A673 (cell line): ENCODE data around the gene CCDC181. TPM values are rescaled to one million over a fixed set of nuclear protein-coding genes. Genes with fewer than 3 reads are reported as not detected.

Source experiments
- BruUV-seq: library from RNA; stranded (reverse); fragments of 400-500 nt; replicated peaks from 2 replicates; lab custom pipeline; 2021; lab: Mats Ljungman, UMichigan
- CTCF ChIA-PET: fragments of 300-600 bp; sonication (Branson Sonifier 250); formaldehyde crosslinking; loops from one replicate; lab custom pipeline; 2022; ENCODE audit warnings: antibody characterized with exemption; lab: Charles Lee
- POLR2A ChIA-PET: fragments of 300-600 bp; sonication (Branson Sonifier 250); formaldehyde crosslinking; loops from one replicate; lab custom pipeline; 2022; ENCODE audit warnings: antibody characterized with exemption; ENCODE audit not compliant: low non-redundant PET; lab: Charles Lee
- DNase-seq: peaks from one replicate; pipeline ENCODE4 v3.0.0-alpha.2; 2015; ENCODE audit warnings: low spot score
- H3K27ac ChIP-seq: fragments of 200-600 bp; sonication (generic); 2 replicates; pipeline ENCODE4 v1.5.1; 2016; ENCODE audit warnings: mixed run types, low read depth, mild to moderate bottlenecking, mixed read lengths, antibody characterized with exemption, low read length; ENCODE audit not compliant: poor library complexity, severe bottlenecking
- H3K27me3 ChIP-seq: fragments of 200-600 bp; sonication (generic); replicated peaks from 2 replicates; pipeline ENCODE4 v1.6.1; 2017; ENCODE audit warnings: mixed run types, low read depth, mild to moderate bottlenecking, mixed read lengths, antibody characterized with exemption, low read length; ENCODE audit not compliant: insufficient read depth, poor library complexity
- H3K36me3 ChIP-seq: fragments of 200-600 bp; sonication (generic); 2 replicates; pipeline ENCODE4 v1.6.1; 2016; ENCODE audit warnings: mixed run types, mild to moderate bottlenecking, mixed read lengths, antibody characterized with exemption, low read length; ENCODE audit not compliant: insufficient read depth, poor library complexity, severe bottlenecking
- H3K4me1 ChIP-seq: fragments of 200-600 bp; sonication (generic); 2 replicates; pipeline ENCODE4 v1.6.1; 2017; ENCODE audit warnings: mixed run types, mild to moderate bottlenecking, mixed read lengths, antibody characterized with exemption, low read length; ENCODE audit not compliant: insufficient read depth, poor library complexity, severe bottlenecking
- H3K4me3 ChIP-seq: fragments of 200-600 bp; sonication (generic); 2 replicates; pipeline ENCODE4 v1.5.1; 2016; ENCODE audit warnings: low read depth, mixed run types, mild to moderate bottlenecking, mixed read lengths, low read length; ENCODE audit not compliant: poor library complexity, severe bottlenecking
- H3K9me3 ChIP-seq: fragments of 200-600 bp; sonication (generic); 2 replicates; pipeline ENCODE4 v1.6.1; 2016; ENCODE audit warnings: mixed run types, low read depth, mild to moderate bottlenecking, mixed read lengths, antibody characterized with exemption, low read length; ENCODE audit not compliant: poor library complexity, severe bottlenecking
- CTCF ChIP-seq: fragments of 300-800, 200-600 bp; sonication (generic); conservative IDR thresholded peaks from 2 replicates; pipeline ENCODE4 v1.5.1; 2017; ENCODE audit warnings: low read depth, mild to moderate bottlenecking, antibody characterized with exemption, low read length, moderate library complexity, mixed read lengths
- EZH2 ChIP-seq: fragments of 200-600 bp; sonication (generic); IDR thresholded peaks from 2 replicates; pipeline ENCODE4 v1.6.1; 2017; ENCODE audit warnings: borderline replicate concordance, low read depth, mild to moderate bottlenecking, mixed read lengths, antibody characterized with exemption, low read length; ENCODE audit not compliant: poor library complexity, severe bottlenecking
- intact Hi-C: fragments of 100-400 bp; cut with micrococcal nuclease; formaldehyde crosslinking; loops from one replicate; pipeline ENCODE4 v1.10.0; 2022; ENCODE audit not compliant: unreplicated experiment
- total RNA-seq: library from RNA; stranded (reverse); gene quantifications from 2 replicates; pipeline ENCODE4 v1.2.3, GENCODE V29; 2021

The CCDC181 gene
- total RNA-seq, 1 experiment from 2014 or later = 5.7 TPM

GRCh38 chr1:169457443-169457842 lies 30.2 kb upstream of the CCDC181 start:
- intact Hi-C loops = no loop called here
- no peak for DNase-seq
- no TSS peak for BruUV-seq
- Histone ChIP-seq H3K36me3 (no peaks in the 10 kb centered on the region), H3K4me1 (no peaks in the 10 kb centered on the region), H3K27ac (no peak overlapping the region), H3K27me3 (no peaks in the 10 kb centered on the region), H3K4me3 (no peak overlapping the region), H3K9me3 (peaks cover 13% of the 10 kb centered on the region)
- TF ChIP-seq CTCF = no peak
- TF ChIP-seq EZH2 = no peak
- ChIA-PET CTCF (no interaction called here), POLR2A (no interaction called here)

DNA sequence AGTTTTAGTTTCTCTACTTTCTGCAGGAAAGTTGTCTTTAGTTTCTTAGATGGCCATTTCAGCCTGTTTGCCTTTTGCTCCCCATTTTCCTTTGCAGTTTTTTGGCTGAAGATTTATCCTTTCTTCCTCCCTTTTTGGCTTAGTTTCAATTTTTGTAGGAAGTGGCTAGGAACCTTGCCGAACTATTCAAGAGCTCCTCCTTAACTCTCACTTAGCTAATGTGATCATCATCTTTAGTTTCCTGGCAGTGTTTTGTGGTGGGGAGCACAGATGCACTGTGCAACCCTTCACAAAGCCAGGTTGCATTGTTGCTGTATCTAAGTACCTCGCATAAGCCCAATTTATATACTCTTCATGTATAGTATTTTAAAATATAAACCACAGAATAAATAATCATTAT lies 28.8 kb upstream of the CCDC181 start:
- BruUV-seq = no TSS peak
- Histone ChIP-seq H3K27ac (no peak overlapping the region), H3K36me3 (no peaks in the 10 kb centered on the region), H3K9me3 (peaks cover 13% of the 10 kb centered on the region), H3K4me3 (no peak overlapping the region), H3K4me1 (no peaks in the 10 kb centered on the region), H3K27me3 (no peaks in the 10 kb centered on the region)
- TF ChIP-seq CTCF (no peak), EZH2 (no peak)
- ChIA-PET POLR2A (no interaction called here), CTCF (no interaction called here)
- peak; percentile 12 for DNase-seq
- intact Hi-C loops = no loop called here

DNA sequence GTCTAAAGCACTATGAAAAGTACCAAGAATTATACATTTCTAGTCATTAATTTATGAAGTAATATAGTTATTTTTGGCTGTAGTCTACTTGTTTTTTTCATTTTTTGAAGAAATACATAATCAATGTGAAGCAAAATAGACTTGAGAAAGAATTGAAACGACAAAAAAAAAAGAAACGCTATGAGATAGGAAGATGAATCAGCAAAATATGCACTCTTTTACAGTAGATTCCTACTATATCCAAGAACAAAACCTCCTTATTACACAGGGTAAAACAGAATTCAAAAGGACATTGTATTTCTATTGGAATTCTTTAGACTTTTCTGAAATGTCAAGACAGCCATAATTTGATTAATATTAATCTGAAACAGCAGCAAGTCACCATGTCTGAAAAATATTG lies 25.6 kb upstream of the CCDC181 start:
- Histone ChIP-seq H3K27ac (no peak overlapping the region), H3K36me3 (no peaks in the 10 kb centered on the region), H3K4me1 (no peaks in the 10 kb centered on the region), H3K27me3 (no peaks in the 10 kb centered on the region), H3K4me3 (no peak overlapping the region), H3K9me3 (peaks cover 9% of the 10 kb centered on the region)
- CTCF ChIA-PET = no interaction called here
- TF ChIP-seq CTCF (no peak), EZH2 (no peak)
- intact Hi-C loops = no loop called here
- no peak for DNase-seq
- BruUV-seq = no TSS peak
- POLR2A ChIA-PET = no interaction called here
